ENCODE data around the gene MND1. TPM values are rescaled to one million over a fixed set of nuclear protein-coding genes. Genes with fewer than 3 reads are reported as not detected.

Gene MND1, protein sequence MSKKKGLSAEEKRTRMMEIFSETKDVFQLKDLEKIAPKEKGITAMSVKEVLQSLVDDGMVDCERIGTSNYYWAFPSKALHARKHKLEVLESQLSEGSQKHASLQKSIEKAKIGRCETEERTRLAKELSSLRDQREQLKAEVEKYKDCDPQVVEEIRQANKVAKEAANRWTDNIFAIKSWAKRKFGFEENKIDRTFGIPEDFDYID
- total RNA-seq: 2.6 and 4.3 TPM in 2 replicates

DNA sequence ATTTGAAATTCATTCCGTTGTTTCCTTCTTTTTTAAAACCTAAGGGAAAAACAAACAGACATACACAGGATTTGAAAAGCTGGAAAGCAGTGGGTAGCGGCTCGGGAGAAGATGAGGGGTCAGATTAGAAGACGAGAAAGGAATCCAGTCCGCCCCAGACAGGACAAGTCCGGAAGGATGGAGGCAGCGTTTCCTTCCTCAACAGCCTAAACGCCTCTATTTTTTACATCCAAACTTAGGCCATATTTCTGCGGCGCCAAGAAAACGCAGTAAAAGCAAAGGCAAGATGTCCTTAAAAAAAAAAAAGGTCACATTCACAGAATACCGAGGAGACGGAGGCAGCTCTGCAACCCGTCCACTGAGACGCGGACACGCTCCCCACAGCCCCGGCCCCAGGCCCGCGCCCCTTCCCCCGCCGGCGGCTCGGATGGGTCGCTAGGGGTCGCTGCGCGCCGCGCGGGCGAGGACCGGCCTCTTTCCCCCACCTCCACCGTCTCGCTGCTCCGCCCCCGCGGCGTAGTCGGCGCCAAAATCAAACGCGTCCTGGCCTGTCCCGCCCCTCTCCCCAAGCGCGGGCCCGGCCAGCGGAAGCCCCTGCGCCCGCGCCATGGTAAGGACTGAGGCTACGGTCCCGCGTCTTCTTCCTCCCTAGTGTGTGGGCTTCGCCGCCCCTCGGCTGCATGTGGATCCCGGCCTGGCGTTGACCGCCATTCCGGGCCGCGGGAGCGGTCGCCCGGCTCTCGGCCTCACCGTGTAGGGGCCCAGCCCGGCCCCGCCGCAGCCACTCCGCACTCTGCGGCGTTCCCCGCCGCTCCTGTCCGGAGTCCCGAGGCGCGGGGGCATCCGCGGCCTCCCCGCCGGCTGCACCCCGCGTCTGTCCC, at the start of gene MND1:
Gene MND1, plus strand, starts transcription at position 558 of the 881 bp plus-strand sequence. Its CDS starts 50 bp downstream, at position 608.
- peak within 1 kb of the TSS; percentile 77 for H3K4me3 ChIP-seq (ENCODE audit: low read depth, low read length)
- TF ChIP-seq, protein P1, sequence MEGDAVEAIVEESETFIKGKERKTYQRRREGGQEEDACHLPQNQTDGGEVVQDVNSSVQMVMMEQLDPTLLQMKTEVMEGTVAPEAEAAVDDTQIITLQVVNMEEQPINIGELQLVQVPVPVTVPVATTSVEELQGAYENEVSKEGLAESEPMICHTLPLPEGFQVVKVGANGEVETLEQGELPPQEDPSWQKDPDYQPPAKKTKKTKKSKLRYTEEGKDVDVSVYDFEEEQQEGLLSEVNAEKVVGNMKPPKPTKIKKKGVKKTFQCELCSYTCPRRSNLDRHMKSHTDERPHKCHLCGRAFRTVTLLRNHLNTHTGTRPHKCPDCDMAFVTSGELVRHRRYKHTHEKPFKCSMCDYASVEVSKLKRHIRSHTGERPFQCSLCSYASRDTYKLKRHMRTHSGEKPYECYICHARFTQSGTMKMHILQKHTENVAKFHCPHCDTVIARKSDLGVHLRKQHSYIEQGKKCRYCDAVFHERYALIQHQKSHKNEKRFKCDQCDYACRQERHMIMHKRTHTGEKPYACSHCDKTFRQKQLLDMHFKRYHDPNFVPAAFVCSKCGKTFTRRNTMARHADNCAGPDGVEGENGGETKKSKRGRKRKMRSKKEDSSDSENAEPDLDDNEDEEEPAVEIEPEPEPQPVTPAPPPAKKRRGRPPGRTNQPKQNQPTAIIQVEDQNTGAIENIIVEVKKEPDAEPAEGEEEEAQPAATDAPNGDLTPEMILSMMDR (IDR thresholded peaks at IDR 0.05; ENCODE audit: insufficient read depth, low read depth, low read length): peak; percentile 86
- DNase-seq (ENCODE audit: low read depth): peak; percentile 77

DNA sequence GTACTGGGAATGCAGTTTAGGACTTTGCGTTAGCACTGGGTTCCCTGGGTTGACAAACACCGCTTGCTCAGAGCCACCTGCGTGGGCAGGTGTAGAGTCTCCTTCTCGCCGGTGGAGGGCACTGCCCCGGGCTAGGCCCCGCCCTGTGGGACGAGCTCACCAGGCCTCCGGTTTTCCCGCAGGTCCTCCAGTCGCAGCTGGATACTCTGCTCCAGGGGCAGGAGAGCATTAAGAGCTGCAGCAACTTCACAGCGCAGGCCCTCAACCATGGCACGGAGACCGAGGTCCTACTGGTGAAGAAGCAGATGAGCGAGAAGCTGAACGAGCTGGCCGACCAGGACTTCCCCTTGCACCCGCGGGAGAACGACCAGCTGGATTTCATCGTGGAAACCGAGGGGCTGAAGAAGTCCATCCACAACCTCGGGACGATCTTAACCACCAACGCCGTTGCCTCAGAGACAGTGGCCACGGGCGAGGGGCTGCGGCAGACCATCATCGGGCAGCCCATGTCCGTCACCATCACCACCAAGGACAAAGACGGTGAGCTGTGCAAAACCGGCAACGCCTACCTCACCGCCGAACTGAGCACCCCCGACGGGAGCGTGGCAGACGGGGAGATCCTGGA, 49.2 kb upstream of the MND1 start:
- no peak for DNase-seq (ENCODE audit: low read depth)
- H3K4me3 ChIP-seq (ENCODE audit: low read depth, low read length): no peak overlapping the region
- TF ChIP-seq, protein P1 (IDR thresholded peaks at IDR 0.05; ENCODE audit: insufficient read depth, low read depth, low read length): no peak

GRCh38 chr4:153296040-153296823, 48.3 kb upstream of the MND1 start:
- TF ChIP-seq, protein P1 (IDR thresholded peaks at IDR 0.05; ENCODE audit: insufficient read depth, low read depth, low read length): no peak
- no peak overlapping the region for H3K4me3 ChIP-seq (ENCODE audit: low read depth, low read length)
- peak; percentile 83 for DNase-seq (ENCODE audit: low read depth)

DNA sequence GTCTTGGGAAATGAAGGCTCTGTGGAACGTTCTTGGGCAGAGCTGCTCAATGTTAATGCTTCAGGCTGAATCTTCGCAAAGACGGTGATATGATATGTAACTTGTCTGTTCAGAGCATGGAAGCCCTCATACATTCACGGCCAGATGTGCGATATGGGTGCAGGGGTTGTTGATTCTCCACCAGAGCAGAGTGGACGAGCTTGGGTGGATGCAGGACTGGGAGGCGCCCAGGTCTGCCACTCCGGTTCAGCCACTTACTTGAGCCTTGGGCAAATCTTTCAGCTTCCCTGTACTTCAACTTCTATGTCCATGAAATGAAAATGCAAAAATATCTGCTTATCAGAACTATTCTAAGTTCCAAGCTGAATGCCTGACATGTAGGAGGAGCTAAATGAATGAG, 47.4 kb upstream of the MND1 start:
- TF ChIP-seq, protein P1 (IDR thresholded peaks at IDR 0.05; ENCODE audit: insufficient read depth, low read depth, low read length): no peak
- H3K4me3 ChIP-seq (ENCODE audit: low read depth, low read length): no peak overlapping the region
- no peak for DNase-seq (ENCODE audit: low read depth)

- no peak overlapping the region for H3K4me3 ChIP-seq (ENCODE audit: low read depth, low read length)
- TF ChIP-seq, protein P1 (IDR thresholded peaks at IDR 0.05; ENCODE audit: insufficient read depth, low read depth, low read length): no peak
- peak; percentile 7 for DNase-seq (ENCODE audit: low read depth)
These were observed 33.7 kb upstream of the MND1 start for GRCh38 chr4:153310793-153311192.

DNA sequence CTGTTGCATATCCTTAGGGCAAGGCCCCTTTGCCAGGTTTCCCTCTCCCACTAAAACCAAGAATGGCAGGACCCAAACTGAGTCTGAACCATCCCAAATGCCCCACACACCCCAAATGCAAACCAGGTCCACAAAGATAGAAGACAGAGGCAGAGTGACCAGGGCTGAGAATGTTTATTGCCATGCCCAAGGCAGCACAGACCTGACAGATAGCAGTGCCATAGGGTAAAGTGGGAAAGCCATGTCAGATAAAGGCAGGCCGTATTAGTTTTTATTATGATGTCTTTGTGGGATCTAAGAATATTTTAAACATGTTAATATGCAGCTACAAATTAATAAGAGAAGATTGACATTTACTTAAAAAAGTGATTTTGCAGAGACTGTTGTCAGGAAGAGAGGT, 29.6 kb upstream of the MND1 start:
- no peak overlapping the region for H3K4me3 ChIP-seq (ENCODE audit: low read depth, low read length)
- TF ChIP-seq, protein P1 (IDR thresholded peaks at IDR 0.05; ENCODE audit: insufficient read depth, low read depth, low read length): no peak
- no peak for DNase-seq (ENCODE audit: low read depth)

Measured in fibroblast of villous mesenchyme (primary cell).